SJSA1 (cell line): ENCODE measurements around the gene GDPD2. TPM values are rescaled to one million over a fixed set of nuclear protein-coding genes. Genes with fewer than 3 reads are reported as not detected.

Source experiments
- total RNA-seq: library from RNA; depleted of rRNA; stranded (reverse); fragments of >200 nt; shearing (Covaris generic); gene quantifications from 2 replicates; pipeline ENCODE4 v1.2.3, GENCODE V29; 2014; rRNA removed

GDPD2 gene
- total RNA-seq, 1 experiment from 2014 or later = 0.05 TPM

Other genes starting within 250 kb of the GDPD2 start
- not detected in 2 replicates for gene DGAT2L6, start 245.8 kb upstream of the GDPD2 start, total RNA-seq
- not detected in 2 replicates for gene AWAT1, start 188.7 kb upstream of the GDPD2 start, total RNA-seq
- gene P2RY4, start 163.1 kb upstream of the GDPD2 start, total RNA-seq = not detected in 2 replicates
- not detected in 2 replicates for gene ARR3, start 155.0 kb upstream of the GDPD2 start, total RNA-seq
- not detected in 2 replicates for gene RAB41, start 141.1 kb upstream of the GDPD2 start, total RNA-seq
- 70.9 and 85.6 TPM in 2 replicates for gene PDZD11, start 133.4 kb upstream of the GDPD2 start, total RNA-seq
- gene KIF4A, start 133.2 kb upstream of the GDPD2 start, total RNA-seq = 56.3 and 66.2 TPM in 2 replicates
- gene DLG3, start 21.5 kb downstream of the GDPD2 start, total RNA-seq = 16.6 and 19.4 TPM in 2 replicates